Right atrium auricular region (tissue), 2 donors: ENCODE results near the gene TACO1. TPM values are rescaled to one million over a fixed set of nuclear protein-coding genes. Genes with fewer than 3 reads are reported as not detected.

Source experiments
- DNase-seq: peaks from one replicate; pipeline ENCODE4 v3.0.0-alpha.2; 2019; ENCODE audit warnings: low spot score
- H3K27ac ChIP-seq, 2 donors: fragments of 200-600 bp; sonication (generic); 1 replicate in 1 of 2; 2 replicates in 1 of 2; pipeline ENCODE4 v1.5.1; 2016 to 2019
- H3K27me3 ChIP-seq, 2 donors: fragments of 200-600 bp; sonication (generic); one replicate each; pipeline versions ENCODE4 v1.5.1 to v1.6.0; 2017 to 2019
- H3K36me3 ChIP-seq: fragments of 200-600 bp; sonication (generic); one replicate; pipeline ENCODE4 v1.5.1; 2016
- H3K4me1 ChIP-seq, 2 donors: fragments of 200-600 bp; sonication (generic); one replicate each; pipeline versions ENCODE4 v1.5.1 to v1.6.0; 2017 to 2019
- H3K4me3 ChIP-seq, 2 donors: fragments of 200-600 bp; sonication (generic); 1 replicate in 1 of 2; 2 replicates in 1 of 2; pipeline ENCODE4 v1.5.1; 2017 to 2019; ENCODE audit warnings: mild to moderate bottlenecking in 1 of 2, moderate library complexity in 1 of 2
- H3K9me3 ChIP-seq, 2 donors: fragments of 200-600 bp; sonication (generic); one replicate each; pipeline ENCODE4 v1.5.1; 2019
- total RNA-seq, 2 donors: library from RNA; depleted of rRNA; stranded (reverse); fragments of >200 nt; gene quantifications; one replicate each; pipeline ENCODE4 v1.1.0, GENCODE V29; 2016
- TF ChIP-seq, protein P1 (sequence below), 2 donors: fragments of 200-600 bp; sonication (generic); IDR thresholded peaks; one replicate each; pipeline ENCODE4 v1.5.1; 2019; ENCODE audit warnings: antibody characterized with exemption in 2 of 2

The TACO1 gene
- total RNA-seq, 2 donors from 2014 or later = 18.2 to 27.7 TPM

DNA sequence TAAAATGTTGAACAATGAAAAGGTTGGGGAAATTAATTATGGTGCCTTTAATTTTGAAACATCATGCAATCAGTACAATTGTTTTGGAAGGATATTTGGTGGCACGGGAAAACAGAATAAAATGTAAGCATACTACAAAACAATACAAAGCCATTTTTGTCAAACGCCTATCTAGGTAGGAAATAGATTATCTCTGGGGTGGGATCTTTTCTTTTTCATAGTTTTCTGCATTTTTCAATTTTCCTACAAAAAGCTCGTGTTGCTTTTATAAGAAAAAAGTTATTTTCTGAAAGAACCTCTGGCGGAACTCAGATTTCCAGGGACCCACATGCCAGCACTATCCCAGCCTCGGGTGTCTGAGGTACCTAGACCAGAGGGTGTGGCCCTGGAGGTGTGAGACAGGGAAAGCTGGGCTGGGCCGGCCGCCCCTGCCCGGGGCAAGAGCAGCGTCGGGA lies 20.6 kb downstream of the TACO1 start:
- Histone ChIP-seq H3K4me3 (peak overlapping the region; percentile 71 to 82), H3K9me3 (no peaks in the 10 kb centered on the region), H3K27me3 (no peaks in the 10 kb centered on the region), H3K27ac (peak overlapping the region; percentile 82 to 86), H3K4me1 (peaks cover 0 to 33% of the 10 kb centered on the region in 2 donors), H3K36me3 (no peaks in the 10 kb centered on the region)
- no peak for DNase-seq
- TF ChIP-seq, protein P1, sequence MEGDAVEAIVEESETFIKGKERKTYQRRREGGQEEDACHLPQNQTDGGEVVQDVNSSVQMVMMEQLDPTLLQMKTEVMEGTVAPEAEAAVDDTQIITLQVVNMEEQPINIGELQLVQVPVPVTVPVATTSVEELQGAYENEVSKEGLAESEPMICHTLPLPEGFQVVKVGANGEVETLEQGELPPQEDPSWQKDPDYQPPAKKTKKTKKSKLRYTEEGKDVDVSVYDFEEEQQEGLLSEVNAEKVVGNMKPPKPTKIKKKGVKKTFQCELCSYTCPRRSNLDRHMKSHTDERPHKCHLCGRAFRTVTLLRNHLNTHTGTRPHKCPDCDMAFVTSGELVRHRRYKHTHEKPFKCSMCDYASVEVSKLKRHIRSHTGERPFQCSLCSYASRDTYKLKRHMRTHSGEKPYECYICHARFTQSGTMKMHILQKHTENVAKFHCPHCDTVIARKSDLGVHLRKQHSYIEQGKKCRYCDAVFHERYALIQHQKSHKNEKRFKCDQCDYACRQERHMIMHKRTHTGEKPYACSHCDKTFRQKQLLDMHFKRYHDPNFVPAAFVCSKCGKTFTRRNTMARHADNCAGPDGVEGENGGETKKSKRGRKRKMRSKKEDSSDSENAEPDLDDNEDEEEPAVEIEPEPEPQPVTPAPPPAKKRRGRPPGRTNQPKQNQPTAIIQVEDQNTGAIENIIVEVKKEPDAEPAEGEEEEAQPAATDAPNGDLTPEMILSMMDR (IDR thresholded peaks at IDR 0.05) = no peak

DNA sequence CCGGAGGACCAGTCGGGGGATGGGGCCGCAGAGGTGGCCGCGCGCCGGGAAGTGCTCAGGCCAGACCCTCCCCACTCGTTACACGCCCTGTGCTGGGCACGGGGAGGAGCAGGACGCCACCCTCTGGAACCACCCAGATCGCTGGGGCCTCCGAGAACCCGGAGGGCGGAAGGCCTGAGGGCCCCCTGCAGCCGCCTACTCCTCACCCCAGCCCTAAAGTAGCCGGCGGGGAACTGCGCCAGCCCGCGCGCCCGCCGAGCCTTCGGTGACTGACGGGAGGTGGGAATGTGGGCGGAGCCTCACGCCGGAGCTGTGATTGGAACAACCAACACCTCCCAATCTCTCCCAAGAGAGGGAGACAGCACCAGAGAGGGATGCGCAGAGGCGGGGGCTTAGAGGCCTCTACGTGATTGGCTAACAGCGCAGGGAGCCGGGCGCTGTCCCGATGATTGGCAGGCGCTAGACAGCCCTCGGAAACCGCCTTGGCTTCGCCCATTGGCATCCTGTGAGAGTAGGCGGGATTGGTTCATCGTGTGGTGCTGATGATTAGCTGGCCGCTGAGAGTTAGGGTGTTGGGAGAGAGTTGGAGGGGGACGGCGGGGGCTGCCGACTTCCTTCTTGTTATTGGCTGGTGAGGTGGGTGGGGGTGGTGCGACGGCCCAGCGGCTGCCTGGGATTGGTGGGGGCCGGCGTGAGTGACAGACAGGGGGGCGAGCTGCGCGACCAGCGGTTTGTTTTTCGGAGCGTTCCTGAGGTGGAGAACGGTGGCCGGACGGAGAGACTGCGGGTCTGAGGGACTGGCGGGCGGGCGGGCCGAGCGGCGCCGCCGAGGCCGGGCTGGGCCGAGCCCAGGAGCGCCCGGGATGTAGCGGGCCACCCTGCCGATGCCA lies 21.2 kb downstream of the TACO1 start, which contains the start of gene MAP3K3:
TSS of gene MAP3K3 (plus strand) at position 734 of the 890 bp plus-strand sequence. CDS start 343 bp downstream, outside the sequence.
- Histone ChIP-seq H3K4me1 (peaks cover 0 to 40% of the 10 kb centered on the region in 2 donors), H3K36me3 (no peaks in the 10 kb centered on the region), H3K27me3 (no peaks in the 10 kb centered on the region), H3K9me3 (no peaks in the 10 kb centered on the region), H3K27ac (peak within 1 kb of the TSS; percentile 86 to 87), H3K4me3 (peak within 1 kb of the TSS; percentile 71 to 82)
- TF ChIP-seq, protein P1 (IDR thresholded peaks at IDR 0.05) = peak in 1 of 2 donors; percentile 32
- DNase-seq = peak; percentile 100

DNA sequence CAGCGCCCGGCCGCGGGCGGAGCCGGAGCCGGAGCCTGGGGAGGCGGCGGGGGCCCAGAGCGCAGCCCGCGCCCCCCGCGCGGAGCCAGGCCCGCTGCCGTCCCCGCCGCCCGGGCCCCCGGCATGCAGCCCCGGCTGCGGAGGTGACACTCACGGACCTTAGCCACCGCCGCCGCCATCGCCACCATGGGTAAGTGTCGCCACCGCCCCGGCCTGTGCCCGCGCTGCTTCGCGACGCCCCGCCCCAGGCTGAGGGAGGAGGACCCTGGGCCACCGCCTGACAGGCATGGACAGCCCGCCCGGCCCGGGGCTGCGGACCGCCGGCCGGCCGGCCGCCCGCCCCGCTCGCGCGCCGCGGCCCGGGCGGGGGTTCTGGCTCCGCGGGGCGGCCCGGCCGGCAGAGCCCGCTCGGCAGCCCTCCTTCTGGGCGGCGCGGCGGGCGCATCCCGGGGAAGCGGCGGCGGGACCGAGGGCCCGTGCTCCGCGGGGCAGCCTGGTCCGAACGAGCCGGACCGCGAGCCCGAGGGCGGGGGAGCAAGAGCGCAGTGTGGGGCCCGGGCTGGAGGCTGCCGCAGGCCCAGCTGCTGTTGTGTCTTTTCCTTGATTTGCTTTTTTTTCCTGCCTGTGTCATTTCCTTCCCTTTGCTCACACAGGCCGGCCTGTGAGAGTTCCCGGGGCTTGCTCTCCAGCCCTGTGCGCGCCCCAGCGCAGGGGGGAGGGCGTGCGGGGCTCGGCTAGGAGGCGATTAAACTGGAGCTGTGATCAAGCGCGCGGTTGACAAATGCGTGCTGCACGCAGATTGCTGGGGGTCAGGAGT lies 22.1 kb downstream of the TACO1 start:
- H3K4me1 ChIP-seq = peaks cover 0 to 47% of the 10 kb centered on the region in 2 donors
- peak overlapping the region; percentile 70 to 82 for H3K4me3 ChIP-seq
- no peaks in the 10 kb centered on the region for H3K27me3 ChIP-seq
- TF ChIP-seq, protein P1 (IDR thresholded peaks at IDR 0.05) = no peak
- peak overlapping the region; percentile 78 to 87 for H3K27ac ChIP-seq
- H3K36me3 ChIP-seq = no peaks in the 10 kb centered on the region
- H3K9me3 ChIP-seq = no peaks in the 10 kb centered on the region
- DNase-seq = peak; percentile 65

DNA sequence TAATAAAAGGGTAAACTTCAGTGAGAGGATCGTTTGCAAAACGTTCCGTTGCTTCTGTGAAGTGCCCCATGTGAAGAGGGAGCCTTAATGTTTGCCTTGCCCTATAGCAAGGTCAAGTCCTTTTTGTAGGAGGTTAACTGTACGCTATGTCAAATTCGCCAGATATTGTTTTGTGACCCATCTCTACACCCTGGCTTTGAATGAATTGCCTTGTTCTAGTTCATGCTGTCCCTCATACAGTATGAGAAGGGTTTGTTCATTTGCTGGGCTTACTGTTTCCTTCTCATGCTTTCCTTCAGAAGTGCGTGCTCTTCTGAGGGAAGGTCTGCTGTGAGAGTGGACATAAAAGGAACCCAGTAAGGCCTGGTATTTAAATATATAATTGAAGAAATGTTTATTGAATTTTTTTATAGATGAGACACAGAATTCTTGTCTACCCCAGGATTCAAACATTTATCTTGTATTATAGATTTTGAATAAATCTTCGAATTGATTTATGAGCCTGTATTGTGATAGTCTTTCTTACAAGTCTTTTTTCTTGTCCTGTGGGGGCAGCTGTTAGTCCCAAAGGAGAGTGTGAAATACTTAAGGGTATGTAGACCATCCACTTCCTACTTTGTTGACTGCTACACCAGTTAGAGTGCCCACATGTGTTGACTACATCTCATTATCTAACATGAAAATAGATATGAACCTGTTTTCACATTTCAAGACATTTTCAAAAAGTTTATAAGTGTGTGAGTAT lies 23.3 kb downstream of the TACO1 start:
- DNase-seq = no peak
- Histone ChIP-seq H3K9me3 (no peaks in the 10 kb centered on the region), H3K27ac (peak overlapping the region; percentile 78 to 87), H3K4me1 (peaks cover 0 to 51% of the 10 kb centered on the region in 2 donors), H3K4me3 (peak overlapping the region; percentile 70 to 82), H3K36me3 (no peaks in the 10 kb centered on the region), H3K27me3 (no peaks in the 10 kb centered on the region)
- TF ChIP-seq, protein P1 (IDR thresholded peaks at IDR 0.05) = no peak

DNA sequence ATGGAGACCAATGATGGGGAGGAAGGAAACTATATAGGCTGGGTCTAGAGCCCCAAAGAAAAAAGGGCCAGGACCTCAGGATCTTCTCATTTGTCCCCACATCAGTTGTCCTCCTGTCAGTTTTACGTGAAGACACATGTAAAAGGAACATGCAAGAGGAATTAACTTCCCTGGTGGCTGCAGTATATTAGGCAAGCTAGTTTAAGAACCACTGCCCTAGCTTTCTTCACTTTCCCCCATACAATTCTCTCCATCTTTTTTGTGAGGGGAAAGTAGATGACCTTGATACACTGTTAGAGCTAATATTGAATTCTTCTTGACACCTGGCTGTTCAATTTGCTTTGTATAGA lies 23.8 kb downstream of the TACO1 start:
- Histone ChIP-seq H3K27me3 (no peaks in the 10 kb centered on the region), H3K36me3 (no peaks in the 10 kb centered on the region), H3K9me3 (no peaks in the 10 kb centered on the region), H3K4me3 (peak overlapping the region in 1 of 2 donors; percentile 82), H3K27ac (peak overlapping the region in 1 of 2 donors; percentile 78), H3K4me1 (peaks cover 0 to 57% of the 10 kb centered on the region in 2 donors)
- no peak for DNase-seq
- TF ChIP-seq, protein P1 (IDR thresholded peaks at IDR 0.05) = no peak
